Panc1 (cell line): ENCODE results near the gene TFAP2D.

Source experiments
- CTCF ChIP-seq: fragments of 450-650 bp; IDR thresholded peaks from 2 replicates; pipeline ENCODE4 v1.5.1; 2017; ENCODE audit warnings: mild to moderate bottlenecking
- POLR2AphosphoS5 ChIP-seq: IDR thresholded peaks from 2 replicates; pipeline ENCODE4 v1.6.1; 2012; ENCODE audit warnings: mild to moderate bottlenecking, low read depth, low read length, moderate library complexity
- REST ChIP-seq, 2 experiments: IDR thresholded peaks; 2 replicates each; pipeline ENCODE4 v1.6.1; 2011 to 2012; ENCODE audit warnings: low read depth in 2 of 2, control low read depth in 1 of 2, low read length in 1 of 2, mild to moderate bottlenecking in 1 of 2, moderate library complexity in 1 of 2; ENCODE audit not compliant: insufficient read depth in 1 of 2
- SIN3A ChIP-seq: IDR thresholded peaks from 2 replicates; pipeline ENCODE4 v1.6.1; 2012; ENCODE audit warnings: low read depth, mild to moderate bottlenecking, low read length, moderate library complexity, borderline replicate concordance; ENCODE audit not compliant: insufficient read depth
- TCF7L2 ChIP-seq: IDR thresholded peaks from 2 replicates; pipeline ENCODE4 v1.6.1; 2011; ENCODE audit warnings: mild to moderate bottlenecking, low read depth, low read length, inconsistent platforms

GRCh38 chr6:50721978-50722377 lies 8.7 kb downstream of the TFAP2D start:
- TF ChIP-seq POLR2AphosphoS5 (no peak), CTCF (no peak), REST (IDR thresholded peaks at IDR 0.05; ENCODE audit: insufficient read depth in 1 of 2, low read depth in 2 of 2, low read length in 1 of 2) (no peak), SIN3A (no peak), TCF7L2 (no peak)
